NK-92 treated with Interleukin-12 subunit alpha and Interleukin-12 subunit beta, amount 100 ng/mL, for 24 hours (cell line): ENCODE data around the gene RGS7.
"Not testable (repeated sequence)": the region's sequence is repeated elsewhere in the genome, so short reads cannot be mapped to it uniquely, and the experiment has no call there.

ENCODE experiments used
- DNase-seq: peaks from one replicate; lab custom pipeline; 2025; lab: John Stamatoyannopoulos, UW

The RGS7 gene

GRCh38 chr1:241332037-241332409 lies 25.0 kb downstream of the RGS7 start:
- no peak for DNase-seq

- no peak for DNase-seq
Observed at GRCh38 chr1:241331328-241332036, 25.5 kb downstream of the RGS7 start.

DNA sequence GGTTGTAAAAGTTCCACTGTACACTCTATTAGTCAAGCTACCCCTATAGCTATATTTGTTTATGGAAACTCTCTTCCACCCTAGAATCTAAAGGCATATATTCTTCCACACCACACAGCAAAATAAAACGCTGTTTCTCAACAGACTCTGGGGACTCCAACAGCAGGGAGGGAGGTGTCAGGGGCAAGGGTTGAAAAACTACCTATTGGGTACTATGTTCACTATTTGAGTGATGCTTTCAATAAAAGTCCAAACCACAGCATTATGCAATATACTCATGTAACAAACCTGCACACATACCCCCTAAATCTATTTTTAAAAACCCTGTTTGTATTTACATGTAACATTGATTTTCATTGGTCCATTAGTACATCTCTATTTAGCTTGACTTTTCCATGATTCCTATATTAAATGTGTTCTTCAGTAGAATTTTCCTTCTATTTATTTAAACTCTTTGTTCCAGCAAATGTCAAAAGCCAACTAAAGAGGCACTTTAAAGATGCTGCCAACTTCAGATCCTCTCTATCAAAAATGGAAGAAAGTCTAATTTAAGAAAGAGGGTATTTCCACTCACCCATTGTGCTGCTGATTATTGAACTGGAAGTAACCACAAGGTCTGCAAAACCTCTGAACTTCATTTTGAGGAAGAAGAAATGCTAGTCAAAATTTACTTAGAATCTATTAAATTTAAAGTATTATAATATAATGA lies 26.2 kb downstream of the RGS7 start:
- peak; percentile 27 for DNase-seq

GRCh38 chr1:241325456-241325855 lies 31.5 kb downstream of the RGS7 start:
- no peak for DNase-seq

- no peak for DNase-seq
Observed at GRCh38 chr1:241323514-241324195, 33.4 kb downstream of the RGS7 start.

- DNase-seq: no peak
Observed at GRCh38 chr1:241317676-241318075, 39.3 kb downstream of the RGS7 start.

DNA sequence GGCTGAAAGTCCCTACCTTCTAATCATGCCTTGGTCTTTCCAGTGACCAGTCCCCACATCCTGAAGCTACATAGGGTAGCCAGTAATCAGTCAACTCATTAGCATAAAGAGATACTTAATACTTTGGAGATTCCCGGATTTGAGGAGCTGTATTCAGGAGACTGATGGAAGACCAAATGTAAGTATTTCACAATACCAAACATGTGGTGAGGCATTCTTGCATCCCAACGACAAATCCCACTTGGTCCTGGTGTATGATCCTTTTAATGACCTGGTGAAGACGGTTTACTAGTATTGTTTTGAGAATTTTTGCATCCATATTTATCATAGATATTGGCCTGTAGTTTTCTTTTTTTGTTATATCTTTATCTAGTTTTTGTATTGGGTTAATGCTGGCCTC lies 40.6 kb downstream of the RGS7 start:
- no peak for DNase-seq

GRCh38 chr1:241311056-241311746 lies 45.8 kb downstream of the RGS7 start:
- no peak for DNase-seq

GRCh38 chr1:241310451-241310850 lies 46.6 kb downstream of the RGS7 start:
- DNase-seq: no peak

DNA sequence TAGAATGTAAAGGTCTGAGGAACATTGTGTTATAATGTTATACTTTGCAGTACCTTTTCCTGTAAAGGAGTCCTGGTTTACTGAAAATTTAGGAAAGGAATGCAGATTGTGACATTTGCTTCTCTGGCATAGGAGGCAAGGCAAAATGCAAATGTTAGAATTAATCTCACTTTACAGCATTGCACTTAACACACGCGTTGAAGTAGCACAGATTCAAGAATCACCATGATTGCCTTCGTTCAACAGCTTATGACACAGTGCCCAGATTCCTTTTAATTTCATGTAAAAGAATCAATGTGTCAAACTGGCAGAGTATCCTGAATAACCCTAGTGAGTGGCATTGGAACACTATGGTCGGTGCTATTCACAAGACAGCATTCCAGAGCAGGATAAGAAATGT lies 47.4 kb downstream of the RGS7 start:
- no peak for DNase-seq

DNA sequence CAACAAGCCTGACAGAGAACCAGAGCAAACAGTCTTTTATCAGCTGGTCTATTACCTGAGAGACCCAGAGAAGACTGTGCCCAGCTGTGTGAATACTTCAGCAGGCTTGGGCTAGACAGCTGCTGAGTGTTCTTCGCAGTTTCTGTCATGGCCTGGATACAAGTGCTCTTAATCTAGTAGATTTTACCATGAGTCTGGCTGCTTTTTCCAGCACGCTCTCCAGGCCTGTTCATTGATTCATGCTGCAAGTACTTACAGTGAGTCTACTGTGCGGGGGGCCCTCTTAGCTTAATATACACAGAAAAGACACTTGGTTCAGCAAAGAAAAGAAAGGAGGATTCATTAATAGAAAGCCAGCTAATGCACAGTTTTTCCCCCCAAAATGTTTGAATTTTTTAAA lies 48.5 kb downstream of the RGS7 start:
- no peak for DNase-seq

DNA sequence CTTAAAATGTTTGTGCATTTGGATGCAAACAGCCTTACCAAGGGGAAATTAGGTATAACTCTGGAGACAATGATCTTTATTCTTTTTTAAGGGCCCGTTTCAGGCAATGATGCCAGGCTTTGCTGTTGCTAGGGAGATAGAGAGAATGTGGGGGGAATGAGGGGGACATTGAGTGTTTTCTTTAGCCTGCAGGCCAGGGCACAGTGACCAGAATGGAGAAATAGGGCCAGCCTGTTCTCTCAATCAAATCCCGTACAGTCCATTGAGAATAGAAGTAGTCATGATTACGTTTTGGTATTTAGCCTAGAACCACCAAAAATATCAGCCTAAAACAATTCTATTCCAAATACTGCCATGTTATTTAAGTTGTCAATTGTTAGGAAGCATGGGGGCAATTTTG lies 49.0 kb downstream of the RGS7 start:
- no peak for DNase-seq

DNA sequence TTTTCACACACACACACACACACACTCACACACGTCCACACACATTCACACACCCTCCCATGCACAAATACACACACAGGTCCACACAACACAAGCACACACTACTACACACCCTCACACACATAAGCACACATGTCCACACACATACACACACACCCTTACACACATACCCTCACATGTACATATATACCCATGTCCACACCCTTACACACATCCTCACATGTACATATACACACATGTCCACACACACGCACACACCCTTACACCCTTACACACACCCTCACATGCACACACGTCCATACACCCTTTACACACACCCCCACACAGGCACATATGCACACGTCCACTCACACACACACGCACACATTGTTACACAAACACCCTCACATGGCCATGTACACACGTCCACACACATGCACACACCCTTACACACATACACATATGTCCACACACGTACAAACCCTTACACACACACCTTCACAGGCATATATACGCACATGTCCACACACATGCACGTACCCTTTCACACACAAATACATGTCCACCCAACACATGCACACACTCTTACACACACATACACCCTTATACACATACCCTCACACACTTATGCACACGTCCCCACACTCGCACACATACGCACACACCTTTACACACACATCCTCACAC lies 50.7 kb downstream of the RGS7 start:
- DNase-seq: no peak

DNA sequence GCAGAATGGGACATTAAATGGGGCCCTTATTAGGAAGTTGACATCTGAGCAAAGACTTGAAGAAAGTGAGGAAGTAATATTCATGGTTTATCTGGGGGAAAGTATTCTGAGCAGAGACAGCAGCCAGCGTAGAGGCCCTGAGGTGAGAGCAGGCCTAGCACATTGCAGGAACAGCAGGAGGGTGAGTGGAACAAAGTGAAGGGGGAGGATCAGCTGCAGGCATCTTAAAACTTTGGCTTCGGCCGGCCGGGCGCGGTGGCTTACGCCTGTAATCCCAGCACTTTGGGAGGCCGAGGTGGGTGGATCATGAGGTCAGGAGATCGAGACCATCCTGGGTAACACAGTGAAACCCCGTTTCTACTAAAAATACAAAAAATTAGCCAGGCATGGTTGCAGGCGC lies 55.0 kb downstream of the RGS7 start:
- DNase-seq: not testable (repeated sequence)

GRCh38 chr1:241299347-241299746 lies 57.7 kb downstream of the RGS7 start:
- no peak for DNase-seq

- no peak for DNase-seq
Observed at GRCh38 chr1:241292973-241293372, 64.0 kb downstream of the RGS7 start.

DNA sequence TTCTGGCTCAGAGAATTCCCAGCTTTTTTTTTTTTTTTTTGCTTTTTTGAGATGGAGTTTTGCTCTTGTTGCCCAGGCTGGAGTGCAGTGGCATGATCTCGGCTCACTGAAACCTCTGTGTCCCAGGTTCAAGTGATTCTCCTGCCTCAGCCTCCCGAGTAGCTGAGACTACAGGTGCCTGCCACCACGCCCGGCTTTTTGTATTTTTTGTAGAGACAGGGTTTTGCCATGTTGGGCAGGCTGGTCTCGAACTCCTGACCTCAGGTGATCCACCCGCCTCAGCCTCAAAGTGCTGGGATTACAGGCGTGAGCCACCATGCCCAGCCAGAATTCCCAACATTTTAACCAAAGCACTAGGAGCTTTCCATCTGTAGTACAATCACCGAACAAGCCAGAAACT lies 65.5 kb downstream of the RGS7 start:
- DNase-seq: not testable (repeated sequence)

- DNase-seq: no peak
Observed at GRCh38 chr1:241286486-241286885, 70.5 kb downstream of the RGS7 start.

- DNase-seq: no peak
Observed at GRCh38 chr1:241276391-241276790, 80.6 kb downstream of the RGS7 start.

GRCh38 chr1:241275981-241276380 lies 81.0 kb downstream of the RGS7 start:
- DNase-seq: no peak

GRCh38 chr1:241275226-241275625 lies 81.8 kb downstream of the RGS7 start:
- no peak for DNase-seq

GRCh38 chr1:241274693-241275092 lies 82.3 kb downstream of the RGS7 start:
- no peak for DNase-seq
